ENCODE results near the gene POLDIP3.
A peak's percentile ranks its signal among the peaks of the same experiment; 100 is the strongest.

The POLDIP3 gene

GRCh38 chr22:42621505-42622002, 6.9 kb upstream of the POLDIP3 start:
- TF ChIP-seq CTCF (IDR thresholded peaks at IDR 0.05; ENCODE audit: low read length) (peak; percentile 96), EZH2phosphoT487 (IDR thresholded peaks at IDR 0.05; ENCODE audit: low read length) (no peak)

DNA sequence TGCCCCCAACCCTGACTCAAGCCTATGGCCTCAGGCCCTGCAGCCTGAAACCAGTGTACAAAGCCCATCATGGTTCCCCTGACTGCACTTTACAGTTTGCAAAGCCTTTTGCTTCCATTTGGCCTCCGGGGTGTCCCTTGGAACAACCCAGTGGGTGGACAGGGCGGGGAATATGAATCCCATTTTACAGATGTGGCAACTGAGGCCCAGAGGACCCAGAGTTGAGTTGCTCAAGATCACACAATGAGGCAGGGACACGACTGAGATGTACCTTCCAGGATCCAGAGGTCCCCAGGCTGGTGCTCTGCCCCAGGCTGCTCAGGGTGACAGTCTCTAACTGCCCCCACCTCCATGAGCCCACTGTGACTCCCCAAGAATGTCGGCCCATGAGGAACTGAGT, 5.4 kb upstream of the POLDIP3 start:
- no peak for TF ChIP-seq CTCF (IDR thresholded peaks at IDR 0.05; ENCODE audit: low read length)
- no peak for TF ChIP-seq EZH2phosphoT487 (IDR thresholded peaks at IDR 0.05; ENCODE audit: low read length)
- TF ChIP-seq EZH2 (optimal IDR thresholded peaks at IDR 0.05; ENCODE audit: low read depth, low read length), result no peak
- Histone ChIP-seq H3K9ac (ENCODE audit: low read length) (no peak overlapping the region), H3K4me2 (ENCODE audit: low read depth, low read length) (no peak overlapping the region), H3K9me2 (replicated peaks; ENCODE audit: insufficient read depth, low read length) (no peaks in the 10 kb centered on the region), H3K4me1 (ENCODE audit: low read length) (peaks cover 21% of the 10 kb centered on the region), H4K20me1 (ENCODE audit: insufficient read depth, low read length) (no peaks in the 10 kb centered on the region), H2AFZ (ENCODE audit: low read length) (no peak overlapping the region), H3K9me3 (replicated peaks; ENCODE audit: insufficient read depth, low read length) (no peaks in the 10 kb centered on the region), H3K36me3 (replicated peaks; ENCODE audit: insufficient read depth, low read length) (no peaks in the 10 kb centered on the region), H3K27ac (ENCODE audit: low read length) (no peak overlapping the region), H3K79me2 (ENCODE audit: low read length) (no peaks in the 10 kb centered on the region), H3K27me3 (replicated peaks; ENCODE audit: insufficient read depth, low read length) (no peaks in the 10 kb centered on the region), H3K4me3 (ENCODE audit: low read length) (no peak overlapping the region), H3F3A (ENCODE audit: insufficient read depth, low read length) (peaks cover 23% of the 10 kb centered on the region)
- DNase-seq, result no peak

More at GRCh38 chr22:42621505-42622002, 6.9 kb upstream of the POLDIP3 start:
- peak; percentile 55 for DNase-seq
- Histone ChIP-seq H3K79me2 (ENCODE audit: low read length) (no peaks in the 10 kb centered on the region), H3K9me3 (replicated peaks; ENCODE audit: insufficient read depth, low read length) (no peaks in the 10 kb centered on the region), H3K36me3 (replicated peaks; ENCODE audit: insufficient read depth, low read length) (no peaks in the 10 kb centered on the region), H3K9me2 (replicated peaks; ENCODE audit: insufficient read depth, low read length) (no peaks in the 10 kb centered on the region), H3K27me3 (replicated peaks; ENCODE audit: insufficient read depth, low read length) (no peaks in the 10 kb centered on the region), H3K4me3 (ENCODE audit: low read length) (no peak overlapping the region), H3K4me2 (ENCODE audit: low read depth, low read length) (no peak overlapping the region), H3K4me1 (ENCODE audit: low read length) (peaks cover 21% of the 10 kb centered on the region), H3K27ac (ENCODE audit: low read length) (no peak overlapping the region), H3K9ac (ENCODE audit: low read length) (no peak overlapping the region), H4K20me1 (ENCODE audit: insufficient read depth, low read length) (no peaks in the 10 kb centered on the region), H2AFZ (ENCODE audit: low read length) (no peak overlapping the region), H3F3A (ENCODE audit: insufficient read depth, low read length) (peaks cover 12% of the 10 kb centered on the region)

DNA sequence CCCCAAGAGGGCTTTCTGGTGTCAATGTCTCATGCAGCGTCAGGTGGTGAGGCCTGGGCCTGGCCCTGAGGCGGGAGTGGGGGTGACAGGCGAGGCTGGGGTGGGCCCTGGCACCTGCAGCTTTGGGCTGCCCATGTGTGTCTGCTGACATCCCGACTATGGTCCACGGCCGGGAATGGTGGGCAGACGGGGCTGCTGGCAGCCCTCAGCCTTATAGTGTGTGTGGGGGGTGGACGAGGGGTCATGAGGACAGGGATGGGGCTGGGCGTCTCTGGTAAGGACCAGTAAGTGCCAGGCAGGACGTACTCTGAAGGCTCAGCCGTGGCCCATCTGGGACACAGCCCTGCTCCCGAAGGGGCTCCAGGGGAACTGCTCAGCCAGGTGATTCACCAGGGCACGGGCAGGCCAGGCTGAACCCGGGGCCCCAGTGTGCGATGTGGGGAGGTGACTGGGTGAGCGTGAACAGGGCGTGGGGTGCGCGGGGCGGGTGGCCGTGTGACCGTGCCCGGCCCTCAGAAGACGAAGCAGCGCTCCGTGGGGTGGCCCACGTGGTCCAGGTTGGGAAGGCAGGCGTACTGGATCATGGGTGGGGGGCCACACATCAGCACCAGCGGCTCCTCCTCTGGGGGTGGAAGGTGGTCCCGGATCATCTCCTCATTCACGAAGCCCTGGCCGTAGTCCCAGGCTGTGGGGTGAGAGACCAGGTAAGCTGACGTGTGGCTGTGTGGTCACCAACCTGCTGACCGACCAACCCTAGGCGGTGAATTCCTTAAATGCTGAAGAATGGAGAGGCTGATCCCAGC, 4.8 kb upstream of the POLDIP3 start:
- Histone ChIP-seq H3K4me1 (ENCODE audit: low read length) (peaks cover 21% of the 10 kb centered on the region), H3K79me2 (ENCODE audit: low read length) (no peaks in the 10 kb centered on the region), H3K4me2 (ENCODE audit: low read depth, low read length) (no peak overlapping the region), H3K9me2 (replicated peaks; ENCODE audit: insufficient read depth, low read length) (no peaks in the 10 kb centered on the region), H3F3A (ENCODE audit: insufficient read depth, low read length) (peaks cover 23% of the 10 kb centered on the region), H4K20me1 (ENCODE audit: insufficient read depth, low read length) (no peaks in the 10 kb centered on the region), H3K4me3 (ENCODE audit: low read length) (no peak overlapping the region), H3K27ac (ENCODE audit: low read length) (no peak overlapping the region), H3K27me3 (replicated peaks; ENCODE audit: insufficient read depth, low read length) (no peaks in the 10 kb centered on the region), H3K9ac (ENCODE audit: low read length) (no peak overlapping the region), H3K36me3 (replicated peaks; ENCODE audit: insufficient read depth, low read length) (no peaks in the 10 kb centered on the region), H3K9me3 (replicated peaks; ENCODE audit: insufficient read depth, low read length) (no peaks in the 10 kb centered on the region), H2AFZ (ENCODE audit: low read length) (no peak overlapping the region)
- no peak for DNase-seq
- TF ChIP-seq EZH2 (optimal IDR thresholded peaks at IDR 0.05; ENCODE audit: low read depth, low read length) (no peak), CTCF (IDR thresholded peaks at IDR 0.05; ENCODE audit: low read length) (no peak), EZH2phosphoT487 (IDR thresholded peaks at IDR 0.05; ENCODE audit: low read length) (no peak)

All from MM.1S (cell line).